ENCODE data around the gene RBFOX1.
"Not testable (repeated sequence)": the region's sequence is repeated elsewhere in the genome, so short reads cannot be mapped to it uniquely, and the experiment has no call there.

The RBFOX1 gene

GRCh38 chr16:7487574-7488323 lies 155.1 kb downstream of the RBFOX1 start:
- DNase-seq: no peak

- no peak for DNase-seq
Measured at GRCh38 chr16:7492122-7492521, 159.5 kb downstream of the RBFOX1 start.

GRCh38 chr16:7493133-7493532 lies 160.5 kb downstream of the RBFOX1 start:
- DNase-seq: no peak

- DNase-seq: no peak
Measured at GRCh38 chr16:7497691-7498090, 165.0 kb downstream of the RBFOX1 start.

GRCh38 chr16:7501868-7502267 lies 169.2 kb downstream of the RBFOX1 start:
- no peak for DNase-seq

GRCh38 chr16:7502591-7503157 lies 170.0 kb downstream of the RBFOX1 start:
- not testable (repeated sequence) for DNase-seq

- DNase-seq: no peak
Measured at GRCh38 chr16:7503666-7504065, 171.0 kb downstream of the RBFOX1 start.

GRCh38 chr16:7504844-7505243 lies 172.2 kb downstream of the RBFOX1 start:
- DNase-seq: no peak

GRCh38 chr16:7505495-7505894 lies 172.8 kb downstream of the RBFOX1 start:
- no peak for DNase-seq

GRCh38 chr16:7506363-7506762 lies 173.7 kb downstream of the RBFOX1 start:
- no peak for DNase-seq

- no peak for DNase-seq
Measured at GRCh38 chr16:7508656-7509055, 176.0 kb downstream of the RBFOX1 start.

GRCh38 chr16:7509963-7510601 lies 177.4 kb downstream of the RBFOX1 start:
- DNase-seq: no peak

- DNase-seq: no peak
Measured at GRCh38 chr16:7511549-7512260, 179.1 kb downstream of the RBFOX1 start.

- DNase-seq: no peak
Measured at GRCh38 chr16:7512503-7512902, 179.9 kb downstream of the RBFOX1 start.

- no peak for DNase-seq
Measured at GRCh38 chr16:7513429-7513828, 180.8 kb downstream of the RBFOX1 start.

- no peak for DNase-seq
Measured at GRCh38 chr16:7515543-7515942, 182.9 kb downstream of the RBFOX1 start.

- DNase-seq: no peak
Measured at GRCh38 chr16:7517496-7517895, 184.9 kb downstream of the RBFOX1 start.

GRCh38 chr16:7518158-7518557 lies 185.5 kb downstream of the RBFOX1 start:
- DNase-seq: no peak

- DNase-seq: no peak
Measured at GRCh38 chr16:7521834-7522233, 189.2 kb downstream of the RBFOX1 start.

GRCh38 chr16:7524419-7524818 lies 191.8 kb downstream of the RBFOX1 start:
- DNase-seq: no peak

GRCh38 chr16:7526736-7527135 lies 194.1 kb downstream of the RBFOX1 start:
- DNase-seq: no peak

GRCh38 chr16:7532534-7532933 lies 199.9 kb downstream of the RBFOX1 start:
- DNase-seq: no peak

GRCh38 chr16:7534749-7535148 lies 202.1 kb downstream of the RBFOX1 start:
- no peak for DNase-seq

GRCh38 chr16:7541026-7541425 lies 208.4 kb downstream of the RBFOX1 start:
- DNase-seq: no peak

Data from activated CD4-positive, CD25-positive, alpha-beta regulatory T cell (primary cell).